ENCODE data around the gene ORAI1.

Gene ORAI1

DNA sequence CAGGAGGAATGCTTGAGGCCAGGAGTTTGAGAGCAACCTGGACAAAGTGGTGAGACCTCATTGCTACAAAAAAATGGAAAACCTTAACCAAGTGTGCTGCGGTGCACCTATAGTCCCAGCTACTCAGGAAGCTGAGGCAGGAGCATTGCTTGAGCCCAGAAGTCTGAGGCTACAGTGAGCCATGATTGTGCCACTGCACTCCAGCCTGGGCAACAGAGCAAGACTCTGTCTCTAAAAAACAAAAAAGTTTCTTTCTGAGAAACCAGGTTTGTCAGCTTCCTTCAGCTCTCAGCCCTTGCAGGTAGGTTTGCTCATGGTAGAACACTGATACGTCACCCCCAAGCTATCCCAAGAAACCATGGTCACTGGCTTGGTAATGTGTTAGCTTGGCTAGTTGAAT, 63.1 kb downstream of the ORAI1 start:
- in situ Hi-C loops (cut with HindIII; ENCODE audit: low sequenced_read_pairs): no loop called here
